Measurements from ENCODE around the gene ZNF232.
"Not testable (repeated sequence)": the region's sequence is repeated elsewhere in the genome, so short reads cannot be mapped to it uniquely, and the experiment has no call there.

ZNF232 gene

GRCh38 chr17:5129770-5130169 lies 18.1 kb upstream of the ZNF232 start:
- not testable (repeated sequence) for DNase-seq (ENCODE audit: low read depth, low spot score)

GRCh38 chr17:5128905-5129535 lies 17.3 kb upstream of the ZNF232 start:
- DNase-seq (ENCODE audit: low read depth, low spot score) = no peak

GRCh38 chr17:5128387-5128786 lies 16.7 kb upstream of the ZNF232 start:
- DNase-seq (ENCODE audit: low read depth, low spot score) = not testable (repeated sequence)

GRCh38 chr17:5127910-5128309 lies 16.2 kb upstream of the ZNF232 start:
- DNase-seq (ENCODE audit: low read depth, low spot score) = no peak

- no peak for DNase-seq (ENCODE audit: low read depth, low spot score)
These were observed 15.2 kb upstream of the ZNF232 start for GRCh38 chr17:5126719-5127488.

GRCh38 chr17:5124896-5125295 lies 13.2 kb upstream of the ZNF232 start:
- not testable (repeated sequence) for DNase-seq (ENCODE audit: low read depth, low spot score)

- DNase-seq (ENCODE audit: low read depth, low spot score) = not testable (repeated sequence)
These were observed 12.6 kb upstream of the ZNF232 start for GRCh38 chr17:5124125-5124760.

- DNase-seq (ENCODE audit: low read depth, low spot score) = no peak
These were observed 11.9 kb upstream of the ZNF232 start for GRCh38 chr17:5123343-5124124.

GRCh38 chr17:5122586-5123342 lies 11.1 kb upstream of the ZNF232 start:
- peak; percentile 36 for DNase-seq (ENCODE audit: low read depth, low spot score)

- DNase-seq (ENCODE audit: low read depth, low spot score) = not testable (repeated sequence)
These were observed 10.4 kb upstream of the ZNF232 start for GRCh38 chr17:5122056-5122455.

GRCh38 chr17:5121186-5121841 lies 9.6 kb upstream of the ZNF232 start:
- DNase-seq (ENCODE audit: low read depth, low spot score) = no peak

- DNase-seq (ENCODE audit: low read depth, low spot score) = not testable (repeated sequence)
These were observed 8.9 kb upstream of the ZNF232 start for GRCh38 chr17:5120436-5121185.

GRCh38 chr17:5120036-5120435 lies 8.4 kb upstream of the ZNF232 start:
- DNase-seq (ENCODE audit: low read depth, low spot score) = no peak

- DNase-seq (ENCODE audit: low read depth, low spot score) = no peak
These were observed 6.5 kb upstream of the ZNF232 start for GRCh38 chr17:5118219-5118618.

GRCh38 chr17:5115673-5116651 lies 4.3 kb upstream of the ZNF232 start, which contains the start of gene USP6:
TSS of gene USP6 (plus strand) at chr17:5116032. CDS start at chr17:5130368, 14,336 bp downstream.
- no peak for DNase-seq (ENCODE audit: low read depth, low spot score)

GRCh38 chr17:5110816-5111215 lies 862 bp downstream of the ZNF232 start:
- DNase-seq (ENCODE audit: low read depth, low spot score) = no peak

- DNase-seq (ENCODE audit: low read depth, low spot score) = no peak
These were observed 10.8 kb downstream of the ZNF232 start for GRCh38 chr17:5100832-5101231.

GRCh38 chr17:5099271-5099670 lies 12.4 kb downstream of the ZNF232 start:
- no peak for DNase-seq (ENCODE audit: low read depth, low spot score)

All from astrocyte of the hippocampus (primary cell).